ENCODE measurements around the gene TMEM39A. TPM values are rescaled to one million over a fixed set of nuclear protein-coding genes. Genes with fewer than 3 reads are reported as not detected.
A peak's percentile ranks its signal among the peaks of the same experiment; 100 is the strongest.

Gene TMEM39A
- polyA plus RNA-seq, 1 of the 3 experiments (the other 2 are of a cell fraction), result 13.2 TPM

GRCh38 chr3:119500265-119500664, 36.9 kb upstream of the TMEM39A start:
- Histone ChIP-seq H3K9me2 (no peaks in the 10 kb centered on the region), H3K4me3 (ENCODE audit: low read depth in 2 of 2, low read length in 1 of 2) (peak overlapping the region; percentile 77 to 99), H3K9me3 (no peaks in the 10 kb centered on the region), H3K79me2 (ENCODE audit: insufficient read depth) (peaks cover 70% of the 10 kb centered on the region), H3K27ac (ENCODE audit: low read depth in 2 of 2, low read length in 1 of 2) (peak overlapping the region; percentile 25 to 93; a peak in 3 of 4 replicates), H3K36me3 (replicated peaks in 1 of 2; ENCODE audit: control insufficient read depth in 1 of 2, insufficient read depth in 2 of 2, low read length in 1 of 2) (peaks cover 20% of the 10 kb centered on the region in 2 experiments), H3K4me2 (peak overlapping the region; percentile 94), H3K4me1 (ENCODE audit: control insufficient read depth in 1 of 2, insufficient read depth in 2 of 2, low read depth in 1 of 2, low read length in 1 of 2) (peaks cover 0 to 8% of the 10 kb centered on the region in 2 experiments; a peak in 1 of 4 replicates), H3K9ac (peak overlapping the region; percentile 97), H2AFZ (ENCODE audit: low read depth) (no peak overlapping the region), H3F3A (replicated peaks; ENCODE audit: insufficient read depth) (no peaks in the 10 kb centered on the region), H3K27me3 (ENCODE audit: insufficient read depth) (no peaks in the 10 kb centered on the region), H4K20me1 (ENCODE audit: insufficient read depth) (no peaks in the 10 kb centered on the region)
- no peak for TF ChIP-seq MEF2A (IDR thresholded peaks at IDR 0.05; ENCODE audit: borderline replicate concordance, low read depth)
- no peak for TF ChIP-seq NRF1 (IDR thresholded peaks at IDR 0.05; ENCODE audit: low read depth, low read length)
- TF ChIP-seq ELF1 (IDR thresholded peaks at IDR 0.05), result no peak
- TF ChIP-seq RXRA (IDR thresholded peaks at IDR 0.05; ENCODE audit: borderline replicate concordance, low read depth), result no peak
- DNase-seq, result no peak
- POLR2A ChIA-PET, result interaction anchor here (0.8 to 3.1 kb wide), 4 partner anchors 160 to 260 kb away, joined by 3 to 21 read pairs (median 6); partner anchors contain the start of genes B4GALT4, COX17 and POPDC2
- WGBS (ENCODE audit: low lambda C conversion rate), result 39% methylated on average over 4 of the region's 4 CpGs
- CTCF ChIA-PET, result interaction anchor here (1.0 to 1.4 kb wide), 3 partner anchors 163 to 355 kb away, joined by 3 to 4 read pairs (median 4); no protein-coding TSS in a partner anchor

GRCh38 chr3:119498186-119499011, 35.0 kb upstream of the TMEM39A start, which contains the start of gene TIMMDC1:
TSS of gene TIMMDC1 (plus strand) at chr3:119498547. CDS start at chr3:119498734, 187 bp downstream.
- ChIA-PET CTCF (interaction anchor here (0.6 to 1.4 kb wide), 6 partner anchors 151 to 614 kb away, joined by 3 to 7 read pairs (median 3); no protein-coding TSS in a partner anchor), POLR2A (interaction anchor here (0.5 to 3.1 kb wide), 21 partner anchors 9 to 851 kb away, joined by 3 to 21 read pairs (median 3); partner anchors contain the start of genes ADPRH, ARHGAP31, B4GALT4 and COX17)
- WGBS (ENCODE audit: low lambda C conversion rate), result under 1% methylated on average over 41 of the region's 58 CpGs
- peaks cover 5 to 8% of the 10 kb centered on the region in 2 experiments for H3K36me3 ChIP-seq (replicated peaks in 1 of 2; ENCODE audit: control insufficient read depth in 1 of 2, insufficient read depth in 2 of 2, low read length in 1 of 2)
- peak within 1 kb of the TSS; percentile 93 to 95 for H3K27ac ChIP-seq (ENCODE audit: low read depth in 2 of 2, low read length in 1 of 2)
- peak; percentile 93 for DNase-seq
- no peaks in the 10 kb centered on the region for H4K20me1 ChIP-seq (ENCODE audit: insufficient read depth)
- no peaks in the 10 kb centered on the region for H3K27me3 ChIP-seq (ENCODE audit: insufficient read depth)
- TF ChIP-seq TAF1 (IDR thresholded peaks at IDR 0.05; ENCODE audit: borderline replicate concordance, low read depth, low read length), result peak; percentile 85
- peak; percentile 96 for TF ChIP-seq GABPA (IDR thresholded peaks at IDR 0.05; ENCODE audit: low read depth)
- peak; percentile 90 for TF ChIP-seq ELF1 (IDR thresholded peaks at IDR 0.05)
- peak; percentile 96 for TF ChIP-seq CHD2 (IDR thresholded peaks at IDR 0.05; ENCODE audit: low read length, partially characterized antibody)
- no peak for TF ChIP-seq JUND (IDR thresholded peaks at IDR 0.05)
- TF ChIP-seq RAD21 (IDR thresholded peaks at IDR 0.05; ENCODE audit: low read length), result peak; percentile 3; the same call in 1 of the 2 replicates
- TF ChIP-seq MAX (IDR thresholded peaks at IDR 0.05; ENCODE audit: low read depth), result peak; percentile 96
- no peak for TF ChIP-seq RXRA (IDR thresholded peaks at IDR 0.05; ENCODE audit: borderline replicate concordance, low read depth)
- TF ChIP-seq IRF3 (IDR thresholded peaks at IDR 0.05; ENCODE audit: low read depth, low read length), result no peak
- TF ChIP-seq SIN3A (IDR thresholded peaks at IDR 0.05; ENCODE audit: borderline replicate concordance, low read depth, low read length), result peak; percentile 61; the same call in 1 of the 2 replicates
- TF ChIP-seq MXI1 (IDR thresholded peaks at IDR 0.05; ENCODE audit: low read depth, low read length), result peak; percentile 85
- peak; percentile 62; the same call in 1 of the 2 replicates for TF ChIP-seq YY1 (IDR thresholded peaks at IDR 0.05; ENCODE audit: low read depth)
- peak; percentile 18; the same call in 1 of the 2 replicates for TF ChIP-seq NFIC (IDR thresholded peaks at IDR 0.05; ENCODE audit: borderline replicate concordance)
- peak; percentile 6; the same call in 1 of the 2 replicates for TF ChIP-seq SMC3 (IDR thresholded peaks at IDR 0.05; ENCODE audit: low read depth, low read length)
- peak; percentile 97 for TF ChIP-seq POLR2AphosphoS5 (IDR thresholded peaks at IDR 0.05; ENCODE audit: low read depth, low read length)
- TF ChIP-seq, protein P1, sequence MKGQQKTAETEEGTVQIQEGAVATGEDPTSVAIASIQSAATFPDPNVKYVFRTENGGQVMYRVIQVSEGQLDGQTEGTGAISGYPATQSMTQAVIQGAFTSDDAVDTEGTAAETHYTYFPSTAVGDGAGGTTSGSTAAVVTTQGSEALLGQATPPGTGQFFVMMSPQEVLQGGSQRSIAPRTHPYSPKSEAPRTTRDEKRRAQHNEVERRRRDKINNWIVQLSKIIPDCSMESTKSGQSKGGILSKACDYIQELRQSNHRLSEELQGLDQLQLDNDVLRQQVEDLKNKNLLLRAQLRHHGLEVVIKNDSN (IDR thresholded peaks at IDR 0.05; ENCODE audit: borderline replicate concordance, low read depth), result 0 out of 2 replicates have a peak, but pooled peaks have one; percentile 25
- no peaks in the 10 kb centered on the region for H3K9me3 ChIP-seq
- peak within 1 kb of the TSS; percentile 77 to 99 for H3K4me3 ChIP-seq (ENCODE audit: low read depth in 2 of 2, low read length in 1 of 2)
- H3F3A ChIP-seq (replicated peaks; ENCODE audit: insufficient read depth), result peaks cover 2% of the 10 kb centered on the region
- H3K4me2 ChIP-seq, result peak within 1 kb of the TSS; percentile 94
- peak within 1 kb of the TSS; percentile 97 for H3K9ac ChIP-seq
- H2AFZ ChIP-seq (ENCODE audit: low read depth), result peak within 1 kb of the TSS; percentile 96
- H3K4me1 ChIP-seq (ENCODE audit: control insufficient read depth in 1 of 2, insufficient read depth in 2 of 2, low read depth in 1 of 2, low read length in 1 of 2), result peaks cover 0 to 8% of the 10 kb centered on the region in 2 experiments; a peak in 1 of 4 replicates
- peaks cover 55% of the 10 kb centered on the region for H3K79me2 ChIP-seq (ENCODE audit: insufficient read depth)
- H3K9me2 ChIP-seq, result no peaks in the 10 kb centered on the region
